NCI-H510A (cell line): ENCODE results near the gene USP17L29.
"Not testable (repeated sequence)": the region's sequence is repeated elsewhere in the genome, so short reads cannot be mapped to it uniquely, and the experiment has no call there.

Experiments used
- DNase-seq: peaks from one replicate; lab custom pipeline; 2025; lab: John Stamatoyannopoulos, UW

USP17L29 gene, protein sequence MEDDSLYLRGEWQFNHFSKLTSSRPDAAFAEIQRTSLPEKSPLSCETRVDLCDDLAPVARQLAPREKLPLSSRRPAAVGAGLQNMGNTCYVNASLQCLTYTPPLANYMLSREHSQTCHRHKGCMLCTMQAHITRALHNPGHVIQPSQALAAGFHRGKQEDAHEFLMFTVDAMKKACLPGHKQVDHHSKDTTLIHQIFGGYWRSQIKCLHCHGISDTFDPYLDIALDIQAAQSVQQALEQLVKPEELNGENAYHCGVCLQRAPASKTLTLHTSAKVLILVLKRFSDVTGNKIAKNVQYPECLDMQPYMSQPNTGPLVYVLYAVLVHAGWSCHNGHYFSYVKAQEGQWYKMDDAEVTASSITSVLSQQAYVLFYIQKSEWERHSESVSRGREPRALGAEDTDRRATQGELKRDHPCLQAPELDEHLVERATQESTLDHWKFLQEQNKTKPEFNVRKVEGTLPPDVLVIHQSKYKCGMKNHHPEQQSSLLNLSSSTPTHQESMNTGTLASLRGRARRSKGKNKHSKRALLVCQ

DNA sequence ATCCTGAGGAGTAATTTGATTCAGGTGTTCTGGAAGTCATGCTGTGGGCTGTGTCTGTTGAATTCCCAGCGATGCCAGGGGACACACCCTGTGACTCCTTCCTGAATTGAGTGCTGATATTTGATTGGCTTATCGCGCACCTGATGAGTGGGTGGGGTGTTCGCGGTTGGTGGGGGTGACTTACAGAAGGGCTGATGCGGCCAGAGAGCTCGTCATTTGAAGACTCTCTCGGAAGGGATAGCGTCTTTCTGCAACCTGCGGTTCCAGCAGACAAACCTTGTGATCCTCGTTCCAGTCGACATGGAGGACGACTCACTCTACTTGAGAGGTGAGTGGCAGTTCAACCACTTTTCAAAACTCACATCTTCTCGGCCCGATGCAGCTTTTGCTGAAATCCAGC lies at the start of gene USP17L29:
USP17L29 (plus strand) TSS at position 301 of the 400 bp plus-strand sequence; CDS start at position 301, 0 bp downstream.
- not testable (repeated sequence) for DNase-seq

DNA sequence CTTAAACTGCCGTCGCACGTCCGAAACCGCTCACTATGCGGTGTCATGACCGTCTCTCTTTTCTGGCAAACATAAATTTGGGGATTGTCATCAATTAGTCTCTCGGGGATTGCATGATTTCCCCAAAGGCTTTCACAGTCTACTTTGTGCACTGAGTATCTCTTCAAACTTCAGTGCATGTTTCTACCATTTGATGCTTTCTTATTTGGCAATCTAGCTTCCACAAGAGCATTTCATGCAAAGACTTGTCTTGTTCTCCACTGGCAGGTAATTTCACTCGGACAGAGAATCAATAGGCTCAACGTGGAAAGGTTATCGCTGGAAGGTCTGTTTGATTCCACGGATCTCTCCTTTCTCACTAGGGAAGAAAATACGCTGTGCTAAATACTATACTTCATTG lies 29.2 kb upstream of the USP17L29 start:
- not testable (repeated sequence) for DNase-seq

DNA sequence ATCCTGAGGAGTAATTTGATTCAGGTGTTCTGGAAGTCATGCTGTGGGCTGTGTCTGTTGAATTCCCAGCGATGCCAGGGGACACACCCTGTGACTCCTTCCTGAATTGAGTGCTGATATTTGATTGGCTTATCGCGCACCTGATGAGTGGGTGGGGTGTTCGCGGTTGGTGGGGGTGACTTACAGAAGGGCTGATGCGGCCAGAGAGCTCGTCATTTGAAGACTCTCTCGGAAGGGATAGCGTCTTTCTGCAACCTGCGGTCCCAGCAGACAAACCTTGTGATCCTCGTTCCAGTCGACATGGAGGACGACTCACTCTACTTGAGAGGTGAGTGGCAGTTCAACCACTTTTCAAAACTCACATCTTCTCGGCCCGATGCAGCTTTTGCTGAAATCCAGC lies 28.6 kb upstream of the USP17L29 start, which contains the start of gene USP17L24:
USP17L24 (plus strand) TSS at position 301 of the 400 bp plus-strand sequence; CDS start at position 301, 0 bp downstream.
- DNase-seq = not testable (repeated sequence)

DNA sequence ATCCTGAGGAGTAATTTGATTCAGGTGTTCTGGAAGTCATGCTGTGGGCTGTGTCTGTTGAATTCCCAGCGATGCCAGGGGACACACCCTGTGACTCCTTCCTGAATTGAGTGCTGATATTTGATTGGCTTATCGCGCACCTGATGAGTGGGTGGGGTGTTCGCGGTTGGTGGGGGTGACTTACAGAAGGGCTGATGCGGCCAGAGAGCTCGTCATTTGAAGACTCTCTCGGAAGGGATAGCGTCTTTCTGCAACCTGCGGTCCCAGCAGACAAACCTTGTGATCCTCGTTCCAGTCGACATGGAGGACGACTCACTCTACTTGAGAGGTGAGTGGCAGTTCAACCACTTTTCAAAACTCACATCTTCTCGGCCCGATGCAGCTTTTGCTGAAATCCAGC lies 23.8 kb upstream of the USP17L29 start, which contains the start of gene USP17L25:
USP17L25 (plus strand) TSS at position 301 of the 400 bp plus-strand sequence; CDS start at position 301, 0 bp downstream.
- not testable (repeated sequence) for DNase-seq

DNA sequence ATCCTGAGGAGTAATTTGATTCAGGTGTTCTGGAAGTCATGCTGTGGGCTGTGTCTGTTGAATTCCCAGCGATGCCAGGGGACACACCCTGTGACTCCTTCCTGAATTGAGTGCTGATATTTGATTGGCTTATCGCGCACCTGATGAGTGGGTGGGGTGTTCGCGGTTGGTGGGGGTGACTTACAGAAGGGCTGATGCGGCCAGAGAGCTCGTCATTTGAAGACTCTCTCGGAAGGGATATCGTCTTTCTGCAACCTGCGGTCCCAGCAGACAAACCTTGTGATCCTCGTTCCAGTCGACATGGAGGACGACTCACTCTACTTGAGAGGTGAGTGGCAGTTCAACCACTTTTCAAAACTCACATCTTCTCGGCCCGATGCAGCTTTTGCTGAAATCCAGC lies 19.1 kb upstream of the USP17L29 start, which contains the start of gene USP17L26:
USP17L26 (plus strand) TSS at position 301 of the 400 bp plus-strand sequence; CDS start at position 301, 0 bp downstream.
- DNase-seq = not testable (repeated sequence)

DNA sequence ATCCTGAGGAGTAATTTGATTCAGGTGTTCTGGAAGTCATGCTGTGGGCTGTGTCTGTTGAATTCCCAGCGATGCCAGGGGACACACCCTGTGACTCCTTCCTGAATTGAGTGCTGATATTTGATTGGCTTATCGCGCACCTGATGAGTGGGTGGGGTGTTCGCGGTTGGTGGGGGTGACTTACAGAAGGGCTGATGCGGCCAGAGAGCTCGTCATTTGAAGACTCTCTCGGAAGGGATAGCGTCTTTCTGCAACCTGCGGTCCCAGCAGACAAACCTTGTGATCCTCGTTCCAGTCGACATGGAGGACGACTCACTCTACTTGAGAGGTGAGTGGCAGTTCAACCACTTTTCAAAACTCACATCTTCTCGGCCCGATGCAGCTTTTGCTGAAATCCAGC lies 14.3 kb upstream of the USP17L29 start, which contains the start of gene USP17L5:
USP17L5 (plus strand) TSS at position 301 of the 400 bp plus-strand sequence; CDS start at position 301, 0 bp downstream.
- not testable (repeated sequence) for DNase-seq

DNA sequence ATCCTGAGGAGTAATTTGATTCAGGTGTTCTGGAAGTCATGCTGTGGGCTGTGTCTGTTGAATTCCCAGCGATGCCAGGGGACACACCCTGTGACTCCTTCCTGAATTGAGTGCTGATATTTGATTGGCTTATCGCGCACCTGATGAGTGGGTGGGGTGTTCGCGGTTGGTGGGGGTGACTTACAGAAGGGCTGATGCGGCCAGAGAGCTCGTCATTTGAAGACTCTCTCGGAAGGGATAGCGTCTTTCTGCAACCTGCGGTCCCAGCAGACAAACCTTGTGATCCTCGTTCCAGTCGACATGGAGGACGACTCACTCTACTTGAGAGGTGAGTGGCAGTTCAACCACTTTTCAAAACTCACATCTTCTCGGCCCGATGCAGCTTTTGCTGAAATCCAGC lies 9.6 kb upstream of the USP17L29 start, which contains the start of gene USP17L27:
USP17L27 (plus strand) TSS at position 301 of the 400 bp plus-strand sequence; CDS start at position 301, 0 bp downstream.
- DNase-seq = not testable (repeated sequence)

DNA sequence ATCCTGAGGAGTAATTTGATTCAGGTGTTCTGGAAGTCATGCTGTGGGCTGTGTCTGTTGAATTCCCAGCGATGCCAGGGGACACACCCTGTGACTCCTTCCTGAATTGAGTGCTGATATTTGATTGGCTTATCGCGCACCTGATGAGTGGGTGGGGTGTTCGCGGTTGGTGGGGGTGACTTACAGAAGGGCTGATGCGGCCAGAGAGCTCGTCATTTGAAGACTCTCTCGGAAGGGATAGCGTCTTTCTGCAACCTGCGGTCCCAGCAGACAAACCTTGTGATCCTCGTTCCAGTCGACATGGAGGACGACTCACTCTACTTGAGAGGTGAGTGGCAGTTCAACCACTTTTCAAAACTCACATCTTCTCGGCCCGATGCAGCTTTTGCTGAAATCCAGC lies 4.8 kb upstream of the USP17L29 start, which contains the start of gene USP17L28:
USP17L28 (plus strand) TSS at position 301 of the 400 bp plus-strand sequence; CDS start at position 301, 0 bp downstream.
- not testable (repeated sequence) for DNase-seq

DNA sequence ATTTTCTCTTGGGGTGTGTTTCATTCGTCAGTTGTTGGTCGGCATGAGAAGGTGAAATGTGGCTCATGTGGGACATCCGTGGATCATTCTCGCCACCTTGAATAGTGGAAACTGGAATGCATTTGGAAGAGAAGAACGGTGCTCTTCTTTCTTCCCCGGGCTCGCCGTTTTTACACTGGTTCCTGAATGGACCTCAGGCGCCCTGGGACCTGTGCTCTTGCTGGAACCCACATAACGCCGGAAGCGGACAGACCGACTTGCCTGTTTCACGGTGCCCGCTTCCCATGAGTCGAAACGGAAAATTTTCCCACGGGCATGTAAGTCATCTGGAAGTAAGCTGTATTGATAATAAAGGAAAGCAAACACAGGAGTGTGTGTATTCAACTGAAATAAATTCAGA lies 2.6 kb upstream of the USP17L29 start:
- DNase-seq = not testable (repeated sequence)

DNA sequence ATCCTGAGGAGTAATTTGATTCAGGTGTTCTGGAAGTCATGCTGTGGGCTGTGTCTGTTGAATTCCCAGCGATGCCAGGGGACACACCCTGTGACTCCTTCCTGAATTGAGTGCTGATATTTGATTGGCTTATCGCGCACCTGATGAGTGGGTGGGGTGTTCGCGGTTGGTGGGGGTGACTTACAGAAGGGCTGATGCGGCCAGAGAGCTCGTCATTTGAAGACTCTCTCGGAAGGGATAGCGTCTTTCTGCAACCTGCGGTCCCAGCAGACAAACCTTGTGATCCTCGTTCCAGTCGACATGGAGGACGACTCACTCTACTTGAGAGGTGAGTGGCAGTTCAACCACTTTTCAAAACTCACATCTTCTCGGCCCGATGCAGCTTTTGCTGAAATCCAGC lies 9.4 kb downstream of the USP17L29 start, which contains the start of gene USP17L30:
USP17L30 (plus strand) TSS at position 301 of the 400 bp plus-strand sequence; CDS start at position 301, 0 bp downstream.
- DNase-seq = not testable (repeated sequence)

DNA sequence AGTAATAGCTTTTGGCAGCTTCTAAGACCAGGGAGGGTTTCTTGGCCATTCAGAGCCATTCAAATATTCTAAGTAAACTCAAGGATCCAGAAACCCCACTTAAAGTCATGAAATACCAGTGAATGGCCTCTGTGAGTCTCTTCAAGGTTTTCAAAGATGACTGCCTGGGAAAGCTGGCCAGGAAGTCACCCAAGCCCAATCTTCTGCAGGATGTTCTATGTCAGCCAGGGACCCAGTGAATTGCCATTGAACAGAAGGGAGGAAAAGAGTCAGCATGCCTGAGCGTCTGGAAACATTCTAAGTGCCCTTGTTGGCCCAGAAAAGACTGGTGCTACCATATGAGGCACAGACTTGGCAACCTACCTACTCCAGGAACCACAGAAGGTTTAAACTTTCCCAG lies 26.4 kb downstream of the USP17L29 start:
- not testable (repeated sequence) for DNase-seq

DNA sequence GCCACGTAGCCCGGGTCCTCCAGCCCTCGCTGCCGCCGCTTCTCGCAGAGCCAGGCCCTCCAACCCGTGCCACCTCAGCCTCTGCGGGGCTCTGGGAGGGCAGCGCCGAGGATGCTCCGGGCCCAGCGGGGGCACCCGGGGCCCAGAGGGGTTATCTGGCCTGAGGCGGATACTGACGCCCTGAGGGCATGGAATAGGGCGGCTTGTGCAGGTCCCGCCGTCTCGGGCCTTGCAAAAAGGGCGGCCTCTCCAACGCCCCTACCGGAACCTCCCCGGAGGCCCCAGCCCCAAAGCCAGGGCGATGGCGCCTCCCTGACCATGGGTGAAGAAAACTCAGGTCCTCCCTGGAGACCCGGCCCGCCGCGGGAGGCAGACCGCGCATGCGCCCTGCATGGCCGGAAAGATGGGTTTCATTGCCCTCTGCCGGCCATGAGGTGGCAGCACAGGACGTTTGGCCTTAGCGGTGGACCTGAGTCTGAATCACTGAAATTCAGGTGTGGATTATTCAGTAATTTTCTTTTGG lies 27.6 kb downstream of the USP17L29 start:
- DNase-seq = not testable (repeated sequence)

DNA sequence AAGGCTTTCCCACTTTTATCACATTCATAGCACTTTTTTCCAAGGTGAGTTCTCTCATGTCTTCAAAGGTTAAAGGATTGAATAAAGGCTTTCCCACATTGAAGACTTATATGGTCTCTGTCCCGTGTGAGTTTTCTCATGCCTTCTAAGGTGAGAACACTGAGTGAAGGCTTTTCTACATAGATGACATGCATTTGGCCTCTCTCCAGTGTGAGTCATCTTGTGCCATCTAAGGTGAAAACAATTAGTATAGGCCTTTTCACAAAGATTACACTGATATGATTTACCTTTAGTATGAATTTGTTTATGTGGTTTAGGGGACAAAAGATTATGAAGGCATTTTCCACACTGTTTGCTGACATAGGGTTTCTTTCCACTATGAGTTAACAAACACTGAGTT lies 30.7 kb downstream of the USP17L29 start:
- no peak for DNase-seq

DNA sequence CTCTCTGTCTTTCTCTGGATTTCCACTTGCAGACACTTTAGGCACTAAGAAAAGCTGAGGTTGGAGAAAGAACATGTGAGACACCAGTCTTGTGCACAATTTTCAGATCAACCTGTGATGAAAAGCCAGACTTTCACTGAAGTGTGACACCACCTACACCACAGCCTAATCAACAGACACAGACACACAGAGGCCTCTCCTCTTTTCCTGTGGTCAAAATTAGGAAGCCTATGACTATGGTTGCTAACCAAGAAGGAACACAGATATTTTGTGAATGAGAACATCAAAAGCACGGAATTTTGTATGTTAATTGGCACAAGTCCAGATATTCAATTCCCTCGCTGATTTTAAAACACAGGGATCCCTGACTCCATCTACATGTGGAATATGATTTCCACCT lies 35.6 kb downstream of the USP17L29 start:
- not testable (repeated sequence) for DNase-seq
